ENCODE measurements around the gene SPTBN5.

The SPTBN5 gene

GRCh38 chr15:41940441-41940857 lies 46.6 kb upstream of the SPTBN5 start:
- Histone ChIP-seq H3K27me3 (ENCODE audit: insufficient read depth, low read length) (0 out of 2 replicates have a peak, but pooled peaks cover 3% of the 10 kb centered on the region), H3K79me2 (ENCODE audit: insufficient read depth, low read length) (no peaks in the 10 kb centered on the region), H4K20me1 (ENCODE audit: insufficient read depth, low read length) (no peaks in the 10 kb centered on the region), H3K4me3 (ENCODE audit: low read depth, low read length, poor library complexity, severe bottlenecking) (no peak overlapping the region), H3K27ac (ENCODE audit: low read depth, low read length, poor library complexity, severe bottlenecking) (no peak overlapping the region), H2AFZ (ENCODE audit: low read length) (no peak overlapping the region), H3K36me3 (ENCODE audit: insufficient read depth, low read length) (no peaks in the 10 kb centered on the region), H3K9me3 (ENCODE audit: low read length) (no peaks in the 10 kb centered on the region), H3F3A (ENCODE audit: insufficient read depth, low read length) (no peaks in the 10 kb centered on the region), H3K9ac (ENCODE audit: low read length) (no peak overlapping the region), H3K4me2 (ENCODE audit: low read length) (no peak overlapping the region), H3K4me1 (ENCODE audit: insufficient read depth, low read length, severe bottlenecking) (peaks cover 26% of the 10 kb centered on the region), H3K9me2 (ENCODE audit: low read depth, low read length) (no peaks in the 10 kb centered on the region)
- TF ChIP-seq CTCF (IDR thresholded peaks at IDR 0.05; ENCODE audit: low read length), result no peak
- TF ChIP-seq EZH2 (IDR thresholded peaks at IDR 0.05; ENCODE audit: borderline replicate concordance, low read length), result no peak

GRCh38 chr15:41939986-41940385 lies 46.1 kb upstream of the SPTBN5 start:
- Histone ChIP-seq H3K79me2 (ENCODE audit: insufficient read depth, low read length) (no peaks in the 10 kb centered on the region), H3K27me3 (ENCODE audit: insufficient read depth, low read length) (0 out of 2 replicates have a peak, but pooled peaks cover 3% of the 10 kb centered on the region), H3K36me3 (ENCODE audit: insufficient read depth, low read length) (no peaks in the 10 kb centered on the region), H3K9me3 (ENCODE audit: low read length) (no peaks in the 10 kb centered on the region), H3K9ac (ENCODE audit: low read length) (no peak overlapping the region), H3K27ac (ENCODE audit: low read depth, low read length, poor library complexity, severe bottlenecking) (no peak overlapping the region), H3K4me2 (ENCODE audit: low read length) (no peak overlapping the region), H2AFZ (ENCODE audit: low read length) (no peak overlapping the region), H3K9me2 (ENCODE audit: low read depth, low read length) (no peaks in the 10 kb centered on the region), H3K4me3 (ENCODE audit: low read depth, low read length, poor library complexity, severe bottlenecking) (no peak overlapping the region), H4K20me1 (ENCODE audit: insufficient read depth, low read length) (no peaks in the 10 kb centered on the region), H3K4me1 (ENCODE audit: insufficient read depth, low read length, severe bottlenecking) (peaks cover 31% of the 10 kb centered on the region), H3F3A (ENCODE audit: insufficient read depth, low read length) (no peaks in the 10 kb centered on the region)
- no peak for TF ChIP-seq EZH2 (IDR thresholded peaks at IDR 0.05; ENCODE audit: borderline replicate concordance, low read length)
- TF ChIP-seq CTCF (IDR thresholded peaks at IDR 0.05; ENCODE audit: low read length), result no peak

GRCh38 chr15:41937568-41937923 lies 43.7 kb upstream of the SPTBN5 start:
- no peaks in the 10 kb centered on the region for H3F3A ChIP-seq (ENCODE audit: insufficient read depth, low read length)
- no peak overlapping the region; the same call in 1 of the 2 replicates for H3K4me2 ChIP-seq (ENCODE audit: low read length)
- H3K27me3 ChIP-seq (ENCODE audit: insufficient read depth, low read length), result no peaks in the 10 kb centered on the region
- H2AFZ ChIP-seq (ENCODE audit: low read length), result no peak overlapping the region
- no peaks in the 10 kb centered on the region for H3K79me2 ChIP-seq (ENCODE audit: insufficient read depth, low read length)
- H3K9ac ChIP-seq (ENCODE audit: low read length), result no peak overlapping the region
- no peaks in the 10 kb centered on the region for H3K9me2 ChIP-seq (ENCODE audit: low read depth, low read length)
- peak overlapping the region; percentile 49 for H3K27ac ChIP-seq (ENCODE audit: low read depth, low read length, poor library complexity, severe bottlenecking)
- no peaks in the 10 kb centered on the region for H4K20me1 ChIP-seq (ENCODE audit: insufficient read depth, low read length)
- no peak overlapping the region for H3K4me3 ChIP-seq (ENCODE audit: low read depth, low read length, poor library complexity, severe bottlenecking)
- peaks cover 39% of the 10 kb centered on the region for H3K4me1 ChIP-seq (ENCODE audit: insufficient read depth, low read length, severe bottlenecking)
- no peaks in the 10 kb centered on the region for H3K9me3 ChIP-seq (ENCODE audit: low read length)
- TF ChIP-seq CTCF (IDR thresholded peaks at IDR 0.05; ENCODE audit: low read length) (no peak), EZH2 (IDR thresholded peaks at IDR 0.05; ENCODE audit: borderline replicate concordance, low read length) (no peak)
- no peaks in the 10 kb centered on the region for H3K36me3 ChIP-seq (ENCODE audit: insufficient read depth, low read length)
